Measurements from ENCODE around the gene DNAJA3. TPM values are rescaled to one million over a fixed set of nuclear protein-coding genes. Genes with fewer than 3 reads are reported as not detected.

Gene DNAJA3
- total and polyA plus RNA-seq, 2 donors (not counting 3 experiments of a cell fraction or from before 2014, with no cell fraction given) = 33.4 to 45.4 TPM

DNA sequence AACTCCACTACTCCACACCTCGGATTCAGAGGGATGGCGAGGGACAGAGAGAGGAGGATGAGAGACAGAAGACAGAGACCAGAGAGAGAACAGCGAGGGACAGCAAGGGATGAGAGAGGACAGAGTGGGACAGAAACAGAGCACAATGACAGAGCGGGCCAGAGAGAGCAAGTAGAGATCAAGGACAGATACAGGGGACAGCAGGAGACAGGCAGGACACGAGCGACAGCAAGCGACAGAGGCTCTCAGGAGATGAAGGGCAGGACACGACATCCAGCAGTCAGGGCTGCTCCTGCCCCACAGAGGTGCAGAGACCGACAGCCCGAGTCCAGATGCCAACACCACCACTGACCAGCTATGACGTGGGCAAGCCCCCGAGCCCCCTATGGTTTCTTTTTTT lies 24.2 kb upstream of the DNAJA3 start:
- no peak for DNase-seq (ENCODE audit: low read depth, low spot score)
- H2AFZ ChIP-seq (ENCODE audit: low read depth, low read length) = no peak overlapping the region
- H3K4me1 ChIP-seq (ENCODE audit: control insufficient read depth, extremely low read depth, insufficient read depth, low read length) = no peaks in the 10 kb centered on the region
- intact Hi-C loops (cut with micrococcal nuclease) = loop anchor here (5.0 kb wide), 1 partner anchor 129 kb away; the partner anchor contains the start of gene TFAP4
- H3K4me2 ChIP-seq (ENCODE audit: insufficient read depth, low read length) = no peak overlapping the region
- ChIA-PET POLR2A (no interaction called here), CTCF (interaction anchor here (0.6 to 5.4 kb wide), 17 partner anchors 10 to 850 kb away, joined by 3 to 102 read pairs (median 24); partner anchors contain the start of genes CORO7, GLIS2, PAM16 and TFAP4)
- peaks cover 0 to 21% of the 10 kb centered on the region in 2 experiments for H3K36me3 ChIP-seq (ENCODE audit: control insufficient read depth in 2 of 2, extremely low read depth in 1 of 2, insufficient read depth in 2 of 2, low read length in 2 of 2)
- no peak overlapping the region for H3K9ac ChIP-seq (replicated peaks; ENCODE audit: extremely low read depth, insufficient read depth, low read length)
- H3K4me3 ChIP-seq (replicated peaks in 1 of 3; ENCODE audit: insufficient read depth in 1 of 3, low read depth in 1 of 3, low read length in 3 of 3) = no peak overlapping the region
- no TSS peak for BruUV-seq (replicated peaks)
- no peak overlapping the region for H3K27ac ChIP-seq (ENCODE audit: insufficient read depth, low read depth, low read length)
- H3K27me3 ChIP-seq (ENCODE audit: control insufficient read depth in 2 of 2, insufficient read depth in 2 of 2, low read length in 2 of 2) = no peaks in the 10 kb centered on the region
- H3K79me2 ChIP-seq (ENCODE audit: control insufficient read depth, insufficient read depth, low read length) = no peaks in the 10 kb centered on the region
- FAIRE-seq = no peak
- dilution Hi-C loops (cut with MboI; ENCODE audit: extremely low pct_ligation_motif_present, low sequenced_read_pairs) = no loop called here
- no peaks in the 10 kb centered on the region for H3K9me3 ChIP-seq (replicated peaks; ENCODE audit: control insufficient read depth, insufficient read depth, low read length)
- no peaks in the 10 kb centered on the region for H4K20me1 ChIP-seq (replicated peaks; ENCODE audit: control insufficient read depth, extremely low read depth, insufficient read depth, low read length)
- H3K9me1 ChIP-seq (replicated peaks; ENCODE audit: control insufficient read depth, extremely low read depth, insufficient read depth, low read length) = no peaks in the 10 kb centered on the region
- TF ChIP-seq FOS (IDR thresholded peaks at IDR 0.05; ENCODE audit: borderline replicate concordance, insufficient read depth, low read length) = no peak
- no peak for TF ChIP-seq POLR2A (IDR thresholded peaks at IDR 0.05; ENCODE audit: low read depth, low read length)
- no peak for TF ChIP-seq GATA2 (IDR thresholded peaks at IDR 0.05; ENCODE audit: insufficient read depth, insufficient read length, low read depth, low read length)
- TF ChIP-seq, protein P1, sequence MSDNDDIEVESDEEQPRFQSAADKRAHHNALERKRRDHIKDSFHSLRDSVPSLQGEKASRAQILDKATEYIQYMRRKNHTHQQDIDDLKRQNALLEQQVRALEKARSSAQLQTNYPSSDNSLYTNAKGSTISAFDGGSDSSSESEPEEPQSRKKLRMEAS (IDR thresholded peaks at IDR 0.05; ENCODE audit: insufficient read depth, insufficient read length) = no peak
- no peak for TF ChIP-seq POLR2AphosphoS5 (IDR thresholded peaks at IDR 0.05; ENCODE audit: insufficient read depth, low read depth, low read length)
- TF ChIP-seq EZH2 (IDR thresholded peaks at IDR 0.05; ENCODE audit: borderline replicate concordance, low read depth, low read length, severe bottlenecking) = no peak
- TF ChIP-seq JUN (IDR thresholded peaks at IDR 0.05; ENCODE audit: borderline replicate concordance, insufficient read depth, insufficient read length, low read depth) = no peak
- TF ChIP-seq MYC (IDR thresholded peaks at IDR 0.05; ENCODE audit: low read depth, low read length) = no peak
- TF ChIP-seq, protein P2, sequence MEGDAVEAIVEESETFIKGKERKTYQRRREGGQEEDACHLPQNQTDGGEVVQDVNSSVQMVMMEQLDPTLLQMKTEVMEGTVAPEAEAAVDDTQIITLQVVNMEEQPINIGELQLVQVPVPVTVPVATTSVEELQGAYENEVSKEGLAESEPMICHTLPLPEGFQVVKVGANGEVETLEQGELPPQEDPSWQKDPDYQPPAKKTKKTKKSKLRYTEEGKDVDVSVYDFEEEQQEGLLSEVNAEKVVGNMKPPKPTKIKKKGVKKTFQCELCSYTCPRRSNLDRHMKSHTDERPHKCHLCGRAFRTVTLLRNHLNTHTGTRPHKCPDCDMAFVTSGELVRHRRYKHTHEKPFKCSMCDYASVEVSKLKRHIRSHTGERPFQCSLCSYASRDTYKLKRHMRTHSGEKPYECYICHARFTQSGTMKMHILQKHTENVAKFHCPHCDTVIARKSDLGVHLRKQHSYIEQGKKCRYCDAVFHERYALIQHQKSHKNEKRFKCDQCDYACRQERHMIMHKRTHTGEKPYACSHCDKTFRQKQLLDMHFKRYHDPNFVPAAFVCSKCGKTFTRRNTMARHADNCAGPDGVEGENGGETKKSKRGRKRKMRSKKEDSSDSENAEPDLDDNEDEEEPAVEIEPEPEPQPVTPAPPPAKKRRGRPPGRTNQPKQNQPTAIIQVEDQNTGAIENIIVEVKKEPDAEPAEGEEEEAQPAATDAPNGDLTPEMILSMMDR (IDR thresholded peaks at IDR 0.05; ENCODE audit: extremely low read depth in 1 of 2, insufficient read depth in 1 of 2, low read depth in 1 of 2, low read length in 2 of 2) = no peak

Measured in endothelial cell of umbilical vein (primary cell).